Brain microvascular endothelial cell (primary cell): ENCODE measurements around the gene RAB33A.

Experiments used
- DNase-seq: peaks from one replicate; pipeline ENCODE4 v3.0.0-alpha.2; 2020
- H3K27ac ChIP-seq: fragments of 250-450 bp; sonication (Bioruptor Pico); 2 replicates; pipeline ENCODE4 v1.5.1; 2020; ENCODE audit warnings: mild to moderate bottlenecking, moderate library complexity
- H3K27me3 ChIP-seq: fragments of 250-450 bp; sonication (Bioruptor Pico); replicated peaks from 2 replicates; pipeline ENCODE4 v1.5.1; 2020; ENCODE audit warnings: mild to moderate bottlenecking
- H3K36me3 ChIP-seq: fragments of 250-450 bp; sonication (Bioruptor Pico); replicated peaks from 2 replicates; pipeline ENCODE4 v1.5.1; 2020; ENCODE audit warnings: mild to moderate bottlenecking
- H3K4me3 ChIP-seq: 2 replicates; pipeline ENCODE4 v1.5.1; 2011; ENCODE audit warnings: low read depth, mild to moderate bottlenecking, control low read depth, low read length, moderate library complexity
- in situ Hi-C: cut with HindIII; loops from 2 replicates; pipeline ENCODE4 v1.10.0; 2017; ENCODE audit warnings: low sequenced_read_pairs, low pct_ligation_motif_present
- TF ChIP-seq, protein P1 (sequence below): IDR thresholded peaks from 2 replicates; pipeline ENCODE4 v1.5.1; 2011; ENCODE audit warnings: low read depth, mild to moderate bottlenecking, moderate library complexity, low read length, control low read depth, inconsistent platforms; ENCODE audit errors: missing control alignments

RAB33A gene

DNA sequence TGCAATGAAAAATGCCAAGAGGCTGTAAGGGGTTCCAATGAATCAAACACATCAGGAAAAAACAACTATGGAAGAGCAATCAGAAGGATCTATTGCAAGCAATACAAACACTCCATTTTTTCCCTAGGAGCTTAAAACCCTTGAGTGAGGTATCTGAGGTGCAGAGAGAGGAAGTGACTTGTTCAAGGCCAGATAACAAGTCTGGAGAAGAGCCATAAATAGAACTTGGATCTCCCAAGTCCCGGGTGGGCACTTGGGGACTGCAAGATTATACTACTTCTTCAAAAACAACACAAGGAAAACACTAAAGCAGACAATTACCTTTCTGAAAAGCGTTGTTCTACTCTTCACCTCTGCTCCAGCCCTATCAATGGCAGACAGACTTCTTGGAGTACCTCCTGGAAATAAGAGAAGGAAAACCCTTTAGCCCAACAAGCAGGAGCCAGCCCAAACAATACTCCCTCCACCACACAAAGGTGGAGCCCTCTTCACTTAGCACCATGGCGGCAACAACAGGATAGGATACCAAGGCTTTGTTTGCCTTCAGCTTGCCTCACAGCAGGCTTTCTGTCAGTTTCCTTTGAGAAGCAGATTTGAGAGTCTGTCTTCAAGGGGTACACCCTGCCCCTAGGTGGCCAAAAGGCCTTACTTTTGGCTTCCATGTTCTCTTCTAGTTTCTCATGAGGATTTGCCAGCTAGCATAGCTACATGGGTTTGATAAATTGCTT, 32.1 kb upstream of the RAB33A start:
- H3K27ac ChIP-seq, result no peak overlapping the region
- DNase-seq, result no peak
- H3K4me3 ChIP-seq, result no peak overlapping the region
- peaks cover 7% of the 10 kb centered on the region for H3K36me3 ChIP-seq
- TF ChIP-seq, protein P1, sequence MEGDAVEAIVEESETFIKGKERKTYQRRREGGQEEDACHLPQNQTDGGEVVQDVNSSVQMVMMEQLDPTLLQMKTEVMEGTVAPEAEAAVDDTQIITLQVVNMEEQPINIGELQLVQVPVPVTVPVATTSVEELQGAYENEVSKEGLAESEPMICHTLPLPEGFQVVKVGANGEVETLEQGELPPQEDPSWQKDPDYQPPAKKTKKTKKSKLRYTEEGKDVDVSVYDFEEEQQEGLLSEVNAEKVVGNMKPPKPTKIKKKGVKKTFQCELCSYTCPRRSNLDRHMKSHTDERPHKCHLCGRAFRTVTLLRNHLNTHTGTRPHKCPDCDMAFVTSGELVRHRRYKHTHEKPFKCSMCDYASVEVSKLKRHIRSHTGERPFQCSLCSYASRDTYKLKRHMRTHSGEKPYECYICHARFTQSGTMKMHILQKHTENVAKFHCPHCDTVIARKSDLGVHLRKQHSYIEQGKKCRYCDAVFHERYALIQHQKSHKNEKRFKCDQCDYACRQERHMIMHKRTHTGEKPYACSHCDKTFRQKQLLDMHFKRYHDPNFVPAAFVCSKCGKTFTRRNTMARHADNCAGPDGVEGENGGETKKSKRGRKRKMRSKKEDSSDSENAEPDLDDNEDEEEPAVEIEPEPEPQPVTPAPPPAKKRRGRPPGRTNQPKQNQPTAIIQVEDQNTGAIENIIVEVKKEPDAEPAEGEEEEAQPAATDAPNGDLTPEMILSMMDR, result no peak
- in situ Hi-C loops, result no loop called here
- H3K27me3 ChIP-seq, result no peaks in the 10 kb centered on the region

DNA sequence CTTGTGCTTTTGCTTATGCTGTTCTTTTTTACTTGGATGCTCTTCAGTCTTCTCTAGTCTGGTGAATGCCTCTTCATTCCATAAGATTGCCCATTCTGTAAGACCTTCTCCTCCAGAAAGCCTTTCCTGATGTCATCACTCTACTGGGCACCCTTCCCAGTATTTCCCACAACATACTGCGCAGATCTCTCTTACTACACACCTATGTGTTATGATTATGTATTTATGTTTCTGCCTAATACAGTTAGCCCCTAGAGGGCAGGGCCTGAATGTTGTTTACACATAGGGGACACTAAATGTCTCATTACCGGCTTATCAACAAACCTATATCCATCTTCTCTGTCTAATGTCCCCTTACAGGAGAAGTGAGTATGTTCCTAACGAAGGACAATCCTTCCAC, 27.3 kb upstream of the RAB33A start:
- no peak for DNase-seq
- H3K4me3 ChIP-seq, result no peak overlapping the region
- in situ Hi-C loops, result no loop called here
- no peaks in the 10 kb centered on the region for H3K27me3 ChIP-seq
- no peak overlapping the region for H3K27ac ChIP-seq
- TF ChIP-seq, protein P1, result peak; percentile 13
- H3K36me3 ChIP-seq, result no peaks in the 10 kb centered on the region

GRCh38 chrX:130145123-130145522, 26.6 kb upstream of the RAB33A start:
- DNase-seq, result no peak
- TF ChIP-seq, protein P1, result no peak
- no peaks in the 10 kb centered on the region for H3K36me3 ChIP-seq
- in situ Hi-C loops, result no loop called here
- H3K4me3 ChIP-seq, result no peak overlapping the region
- no peak overlapping the region for H3K27ac ChIP-seq
- no peaks in the 10 kb centered on the region for H3K27me3 ChIP-seq

- Histone ChIP-seq H3K27ac (no peak overlapping the region), H3K4me3 (no peak overlapping the region), H3K36me3 (no peaks in the 10 kb centered on the region), H3K27me3 (no peaks in the 10 kb centered on the region)
- DNase-seq, result no peak
- in situ Hi-C loops, result no loop called here
- TF ChIP-seq, protein P1, result no peak
Measured at GRCh38 chrX:130147631-130148030, 24.1 kb upstream of the RAB33A start.

- TF ChIP-seq, protein P1, result no peak
- H3K36me3 ChIP-seq, result no peaks in the 10 kb centered on the region
- H3K27me3 ChIP-seq, result no peaks in the 10 kb centered on the region
- DNase-seq, result no peak
- no peak overlapping the region for H3K4me3 ChIP-seq
- in situ Hi-C loops, result no loop called here
- no peak overlapping the region for H3K27ac ChIP-seq
Measured at GRCh38 chrX:130155564-130155963, 16.2 kb upstream of the RAB33A start.

- in situ Hi-C loops, result no loop called here
Measured at GRCh38 chrX:130158311-130158710, 13.5 kb upstream of the RAB33A start.

More at GRCh38 chrX:130158311-130158710, 13.5 kb upstream of the RAB33A start:
- H3K36me3 ChIP-seq, result no peaks in the 10 kb centered on the region
- H3K27ac ChIP-seq, result no peak overlapping the region
- no peak for DNase-seq
- TF ChIP-seq, protein P1, result no peak
- H3K4me3 ChIP-seq, result no peak overlapping the region
- H3K27me3 ChIP-seq, result no peaks in the 10 kb centered on the region
